GM19239 (cell line): ENCODE results near the gene TPRKB.
"Not testable (repeated sequence)": the region's sequence is repeated elsewhere in the genome, so short reads cannot be mapped to it uniquely, and the experiment has no call there.

ENCODE experiments used
- DNase-seq: peaks from one replicate; pipeline ENCODE4 v3.0.0; 2011; ENCODE audit warnings: low spot score; ENCODE audit not compliant: insufficient read length
- FAIRE-seq: peaks from 2 replicates; lab custom pipeline; 2011; peaks lifted over from hg19 to GRCh38; lab: Jason Lieb, UNC

Gene TPRKB

GRCh38 chr2:73746015-73746876 lies 9.1 kb upstream of the TPRKB start:
- FAIRE-seq (no peak), DNase-seq (no peak)

GRCh38 chr2:73740767-73741166 lies 3.6 kb upstream of the TPRKB start:
- FAIRE-seq (no peak), DNase-seq (no peak)

- FAIRE-seq (no peak), DNase-seq (no peak)
Observed at GRCh38 chr2:73739101-73739500, 2.0 kb upstream of the TPRKB start.

GRCh38 chr2:73736378-73736777 lies 767 bp downstream of the TPRKB start:
- no peak for DNase-seq
- no peak for FAIRE-seq

- DNase-seq (no peak), FAIRE-seq (no peak)
Observed at GRCh38 chr2:73730810-73731209, 6.3 kb downstream of the TPRKB start.

GRCh38 chr2:73728711-73729110 lies 8.4 kb downstream of the TPRKB start:
- FAIRE-seq, result no peak
- no peak for DNase-seq

GRCh38 chr2:73728043-73728442 lies 9.1 kb downstream of the TPRKB start:
- no peak for DNase-seq
- no peak for FAIRE-seq

GRCh38 chr2:73726657-73727056 lies 10.5 kb downstream of the TPRKB start:
- FAIRE-seq, result not testable (repeated sequence)

GRCh38 chr2:73718851-73719621 lies 18.1 kb downstream of the TPRKB start:
- no peak for DNase-seq
- FAIRE-seq, result no peak

More at GRCh38 chr2:73726657-73727056, 10.5 kb downstream of the TPRKB start:
- not testable (repeated sequence) for DNase-seq

- DNase-seq (no peak), FAIRE-seq (no peak)
Observed at GRCh38 chr2:73718421-73718820, 18.7 kb downstream of the TPRKB start.

GRCh38 chr2:73717695-73718094 lies 19.4 kb downstream of the TPRKB start:
- not testable (repeated sequence) for DNase-seq, FAIRE-seq

- no peak for FAIRE-seq
- no peak for DNase-seq
Observed at GRCh38 chr2:73717251-73717606, 19.9 kb downstream of the TPRKB start.

GRCh38 chr2:73716543-73717250 lies 20.4 kb downstream of the TPRKB start:
- DNase-seq (no peak), FAIRE-seq (no peak)

GRCh38 chr2:73714091-73714490 lies 23.1 kb downstream of the TPRKB start:
- FAIRE-seq (no peak), DNase-seq (no peak)

- FAIRE-seq, result no peak
Observed at GRCh38 chr2:73708527-73708926, 28.6 kb downstream of the TPRKB start.

GRCh38 chr2:73707636-73708035 lies 29.5 kb downstream of the TPRKB start:
- DNase-seq, result no peak
- FAIRE-seq, result no peak

More at GRCh38 chr2:73708527-73708926, 28.6 kb downstream of the TPRKB start:
- DNase-seq, result no peak

GRCh38 chr2:73707058-73707457 lies 30.1 kb downstream of the TPRKB start:
- FAIRE-seq (no peak), DNase-seq (no peak)

- DNase-seq (no peak), FAIRE-seq (no peak)
Observed at GRCh38 chr2:73705091-73705490, 32.1 kb downstream of the TPRKB start.

- FAIRE-seq (no peak), DNase-seq (no peak)
Observed at GRCh38 chr2:73704285-73704684, 32.9 kb downstream of the TPRKB start.

- no peak for FAIRE-seq
- DNase-seq, result no peak
Observed at GRCh38 chr2:73703675-73704074, 33.5 kb downstream of the TPRKB start.
